Liver (tissue), 3 donors: ENCODE data around the gene ARHGAP9.

Experiments
- EGR1 ChIP-seq, 2 donors: IDR thresholded peaks; 2 replicates each; pipeline ENCODE4 v1.6.1; 2016 to 2018; ENCODE audit warnings: antibody characterized with exemption in 2 of 2, low read depth in 2 of 2
- HNF4A ChIP-seq, 2 donors: conservative IDR thresholded peaks; 2 replicates each; pipeline ENCODE4 v1.6.1; 2016; ENCODE audit warnings: antibody characterized with exemption in 2 of 2, mild to moderate bottlenecking in 2 of 2
- NR2F2 ChIP-seq: IDR thresholded peaks from 2 replicates; pipeline ENCODE4 v1.6.1; 2016; ENCODE audit warnings: antibody characterized with exemption
- TAF1 ChIP-seq: conservative IDR thresholded peaks from 2 replicates; pipeline ENCODE4 v1.6.1; 2016; ENCODE audit warnings: antibody characterized with exemption, mild to moderate bottlenecking
- TF ChIP-seq, protein P1 (sequence below): fragments of 150-350 bp; IDR thresholded peaks from 2 replicates; pipeline ENCODE4 v1.5.1; 2017; ENCODE audit warnings: improper control_type of control experiment, low read depth, low read length; ENCODE audit not compliant: missing input control
- TF ChIP-seq, protein P2 (sequence below): IDR thresholded peaks from 2 replicates; pipeline ENCODE4 v1.6.1; 2016; ENCODE audit warnings: antibody characterized with exemption, mild to moderate bottlenecking
- donor health status: healthy.
- donor health status: healthy.

GRCh38 chr12:57516617-57517153 lies 37.0 kb upstream of the ARHGAP9 start:
- TF ChIP-seq, protein P1, sequence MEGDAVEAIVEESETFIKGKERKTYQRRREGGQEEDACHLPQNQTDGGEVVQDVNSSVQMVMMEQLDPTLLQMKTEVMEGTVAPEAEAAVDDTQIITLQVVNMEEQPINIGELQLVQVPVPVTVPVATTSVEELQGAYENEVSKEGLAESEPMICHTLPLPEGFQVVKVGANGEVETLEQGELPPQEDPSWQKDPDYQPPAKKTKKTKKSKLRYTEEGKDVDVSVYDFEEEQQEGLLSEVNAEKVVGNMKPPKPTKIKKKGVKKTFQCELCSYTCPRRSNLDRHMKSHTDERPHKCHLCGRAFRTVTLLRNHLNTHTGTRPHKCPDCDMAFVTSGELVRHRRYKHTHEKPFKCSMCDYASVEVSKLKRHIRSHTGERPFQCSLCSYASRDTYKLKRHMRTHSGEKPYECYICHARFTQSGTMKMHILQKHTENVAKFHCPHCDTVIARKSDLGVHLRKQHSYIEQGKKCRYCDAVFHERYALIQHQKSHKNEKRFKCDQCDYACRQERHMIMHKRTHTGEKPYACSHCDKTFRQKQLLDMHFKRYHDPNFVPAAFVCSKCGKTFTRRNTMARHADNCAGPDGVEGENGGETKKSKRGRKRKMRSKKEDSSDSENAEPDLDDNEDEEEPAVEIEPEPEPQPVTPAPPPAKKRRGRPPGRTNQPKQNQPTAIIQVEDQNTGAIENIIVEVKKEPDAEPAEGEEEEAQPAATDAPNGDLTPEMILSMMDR, result no peak
- TF ChIP-seq EGR1 (IDR thresholded peaks at IDR 0.05; ENCODE audit: low read depth in 2 of 2) (no peak), HNF4A (conservative IDR thresholded peaks at IDR 0.05) (no peak), TAF1 (no peak), NR2F2 (no peak)
- TF ChIP-seq, protein P2, sequence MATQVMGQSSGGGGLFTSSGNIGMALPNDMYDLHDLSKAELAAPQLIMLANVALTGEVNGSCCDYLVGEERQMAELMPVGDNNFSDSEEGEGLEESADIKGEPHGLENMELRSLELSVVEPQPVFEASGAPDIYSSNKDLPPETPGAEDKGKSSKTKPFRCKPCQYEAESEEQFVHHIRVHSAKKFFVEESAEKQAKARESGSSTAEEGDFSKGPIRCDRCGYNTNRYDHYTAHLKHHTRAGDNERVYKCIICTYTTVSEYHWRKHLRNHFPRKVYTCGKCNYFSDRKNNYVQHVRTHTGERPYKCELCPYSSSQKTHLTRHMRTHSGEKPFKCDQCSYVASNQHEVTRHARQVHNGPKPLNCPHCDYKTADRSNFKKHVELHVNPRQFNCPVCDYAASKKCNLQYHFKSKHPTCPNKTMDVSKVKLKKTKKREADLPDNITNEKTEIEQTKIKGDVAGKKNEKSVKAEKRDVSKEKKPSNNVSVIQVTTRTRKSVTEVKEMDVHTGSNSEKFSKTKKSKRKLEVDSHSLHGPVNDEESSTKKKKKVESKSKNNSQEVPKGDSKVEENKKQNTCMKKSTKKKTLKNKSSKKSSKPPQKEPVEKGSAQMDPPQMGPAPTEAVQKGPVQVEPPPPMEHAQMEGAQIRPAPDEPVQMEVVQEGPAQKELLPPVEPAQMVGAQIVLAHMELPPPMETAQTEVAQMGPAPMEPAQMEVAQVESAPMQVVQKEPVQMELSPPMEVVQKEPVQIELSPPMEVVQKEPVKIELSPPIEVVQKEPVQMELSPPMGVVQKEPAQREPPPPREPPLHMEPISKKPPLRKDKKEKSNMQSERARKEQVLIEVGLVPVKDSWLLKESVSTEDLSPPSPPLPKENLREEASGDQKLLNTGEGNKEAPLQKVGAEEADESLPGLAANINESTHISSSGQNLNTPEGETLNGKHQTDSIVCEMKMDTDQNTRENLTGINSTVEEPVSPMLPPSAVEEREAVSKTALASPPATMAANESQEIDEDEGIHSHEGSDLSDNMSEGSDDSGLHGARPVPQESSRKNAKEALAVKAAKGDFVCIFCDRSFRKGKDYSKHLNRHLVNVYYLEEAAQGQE, result no peak
